NCI-H1436 treated with DMSO at 0.1 percent for 48 hours (cell line): Measurements from ENCODE around the gene CABLES1.
"Not testable (repeated sequence)": the region's sequence is repeated elsewhere in the genome, so short reads cannot be mapped to it uniquely, and the experiment has no call there.

Experiments used
- DNase-seq: peaks from one replicate; lab custom pipeline; 2025; lab: John Stamatoyannopoulos, UW

Gene CABLES1

GRCh38 chr18:23134780-23135549 is at the start of gene CABLES1:
Gene CABLES1 (plus strand): TSS chr18:23135485. CDS start chr18:23135763, 278 bp downstream.
- DNase-seq, result no peak

- no peak for DNase-seq
These were observed 47.9 kb upstream of the CABLES1 start for GRCh38 chr18:23087352-23087751.

- no peak for DNase-seq
These were observed 47.0 kb upstream of the CABLES1 start for GRCh38 chr18:23088310-23088709.

- not testable (repeated sequence) for DNase-seq
These were observed 44.0 kb upstream of the CABLES1 start for GRCh38 chr18:23091017-23091993.

GRCh38 chr18:23092121-23092520 is 43.2 kb upstream of the CABLES1 start:
- DNase-seq, result no peak

GRCh38 chr18:23093130-23093529 is 42.2 kb upstream of the CABLES1 start:
- not testable (repeated sequence) for DNase-seq

GRCh38 chr18:23093772-23094171 is 41.5 kb upstream of the CABLES1 start:
- DNase-seq, result no peak

GRCh38 chr18:23094411-23095190 is 40.7 kb upstream of the CABLES1 start:
- DNase-seq, result no peak

- DNase-seq, result no peak
These were observed 39.8 kb upstream of the CABLES1 start for GRCh38 chr18:23095463-23095862.

- not testable (repeated sequence) for DNase-seq
These were observed 38.3 kb upstream of the CABLES1 start for GRCh38 chr18:23097016-23097415.

GRCh38 chr18:23099621-23100020 is 35.7 kb upstream of the CABLES1 start:
- no peak for DNase-seq

- DNase-seq, result no peak
These were observed 33.3 kb upstream of the CABLES1 start for GRCh38 chr18:23101861-23102432.

GRCh38 chr18:23102493-23103261 is 32.6 kb upstream of the CABLES1 start:
- DNase-seq, result no peak

GRCh38 chr18:23103449-23103848 is 31.8 kb upstream of the CABLES1 start:
- DNase-seq, result no peak

GRCh38 chr18:23105030-23105429 is 30.3 kb upstream of the CABLES1 start:
- no peak for DNase-seq

GRCh38 chr18:23105581-23106219 is 29.6 kb upstream of the CABLES1 start:
- DNase-seq, result no peak

GRCh38 chr18:23106575-23106974 is 28.7 kb upstream of the CABLES1 start:
- DNase-seq, result no peak

- no peak for DNase-seq
These were observed 27.6 kb upstream of the CABLES1 start for GRCh38 chr18:23107718-23108117.

GRCh38 chr18:23108496-23108895 is 26.8 kb upstream of the CABLES1 start:
- no peak for DNase-seq

- not testable (repeated sequence) for DNase-seq
These were observed 26.1 kb upstream of the CABLES1 start for GRCh38 chr18:23109163-23109562.
